Liver (tissue), 9 donors: ENCODE data around the gene UNC5A. TPM values are rescaled to one million over a fixed set of nuclear protein-coding genes. Genes with fewer than 3 reads are reported as not detected.

Source experiments
- DNase-seq: peaks from one replicate; pipeline ENCODE4 v3.0.0-alpha.2; 2017; ENCODE audit warnings: low spot score
- H3K27ac ChIP-seq, 2 donors: one replicate each; pipeline ENCODE4 v1.7.0; 2013; ENCODE audit warnings: inconsistent platforms in 2 of 2, low read length in 2 of 2, control low read depth in 1 of 2, low read depth in 1 of 2, mild to moderate bottlenecking in 1 of 2
- H3K27me3 ChIP-seq, 4 donors: one replicate each; pipeline versions ENCODE4 v1.6.1 to v1.7.0; 2013; ENCODE audit warnings: low read length in 3 of 4, inconsistent platforms in 1 of 4, mild to moderate bottlenecking in 1 of 4, moderate library complexity in 1 of 4; ENCODE audit not compliant: control insufficient read depth in 4 of 4, insufficient read depth in 4 of 4
- H3K36me3 ChIP-seq, 4 donors: one replicate each; pipeline versions ENCODE4 v1.6.1 to v1.7.0; 2013; ENCODE audit warnings: low read length in 3 of 4, mild to moderate bottlenecking in 3 of 4, low read depth in 1 of 4, moderate library complexity in 1 of 4; ENCODE audit not compliant: control insufficient read depth in 4 of 4, insufficient read depth in 3 of 4
- H3K4me1 ChIP-seq, 4 donors: one replicate each; pipeline versions ENCODE4 v1.6.1 to v1.7.0; 2013; ENCODE audit warnings: low read length in 3 of 4, mild to moderate bottlenecking in 3 of 4, moderate library complexity in 1 of 4; ENCODE audit not compliant: control insufficient read depth in 4 of 4, insufficient read depth in 4 of 4
- H3K4me3 ChIP-seq, 3 donors: one replicate each; pipeline versions ENCODE4 v1.6.1 to v1.7.0; 2013; ENCODE audit warnings: low read length in 3 of 3, control low read depth in 1 of 3, low read depth in 1 of 3, mild to moderate bottlenecking in 1 of 3
- H3K9ac ChIP-seq, 2 donors: one replicate each; pipeline ENCODE4 v1.7.0; 2013; ENCODE audit warnings: low read length in 2 of 2, mild to moderate bottlenecking in 2 of 2, moderate library complexity in 2 of 2, control low read depth in 1 of 2, low read depth in 1 of 2
- H3K9me3 ChIP-seq, 4 donors: one replicate each; pipeline versions ENCODE4 v1.6.1 to v1.7.0; 2013; ENCODE audit warnings: low read length in 3 of 4; ENCODE audit not compliant: control insufficient read depth in 4 of 4
- ATF3 ChIP-seq: IDR thresholded peaks from 2 replicates; pipeline ENCODE4 v1.6.1; 2016; ENCODE audit warnings: antibody characterized with exemption
- CTCF ChIP-seq: fragments of 150-350 bp; IDR thresholded peaks from 2 replicates; pipeline ENCODE4 v1.5.1; 2017; ENCODE audit warnings: improper control_type of control experiment, low read depth, low read length; ENCODE audit not compliant: missing input control
- EGR1 ChIP-seq, 2 donors: IDR thresholded peaks; 2 replicates each; pipeline ENCODE4 v1.6.1; 2016 to 2018; ENCODE audit warnings: antibody characterized with exemption in 2 of 2, low read depth in 2 of 2
- FOXA2 ChIP-seq: IDR thresholded peaks from 2 replicates; pipeline ENCODE4 v1.6.1; 2016; ENCODE audit warnings: antibody characterized with exemption
- GABPA ChIP-seq, 2 donors: IDR thresholded peaks in 1 of 2; conservative IDR thresholded peaks in 1 of 2; 2 replicates each; pipeline ENCODE4 v1.6.1; 2016; ENCODE audit warnings: antibody characterized with exemption in 2 of 2, mild to moderate bottlenecking in 1 of 2, moderate library complexity in 1 of 2
- RAD21 ChIP-seq, 2 donors: IDR thresholded peaks; 2 replicates each; pipeline ENCODE4 v1.6.1; 2016; ENCODE audit warnings: antibody characterized with exemption in 2 of 2, mild to moderate bottlenecking in 2 of 2
- RXRA ChIP-seq, 2 donors: IDR thresholded peaks; 2 replicates each; pipeline ENCODE4 v1.6.1; 2017 to 2018; ENCODE audit warnings: antibody characterized with exemption in 2 of 2, mild to moderate bottlenecking in 1 of 2
- SP1 ChIP-seq: IDR thresholded peaks from 2 replicates; pipeline ENCODE4 v1.6.1; 2018; ENCODE audit warnings: antibody characterized with exemption, mild to moderate bottlenecking
- TAF1 ChIP-seq: conservative IDR thresholded peaks from 2 replicates; pipeline ENCODE4 v1.6.1; 2016; ENCODE audit warnings: antibody characterized with exemption, mild to moderate bottlenecking
- YY1 ChIP-seq: IDR thresholded peaks from 2 replicates; pipeline ENCODE4 v1.6.1; 2016; ENCODE audit warnings: antibody characterized with exemption, mild to moderate bottlenecking
- ZBTB33 ChIP-seq: IDR thresholded peaks from 2 replicates; pipeline ENCODE4 v1.6.1; 2016; ENCODE audit warnings: antibody characterized with exemption
- WGBS: extraction: QIAGEN DNeasy Blood & Tissue Kit; methylation state at CpG from one replicate; pipeline ENCODE4 v1.1.7; 2013; 5-methylcytosine and 5-hydroxymethylcytosine counted together
- polyA plus RNA-seq, 2 donors: library from polyadenylated mRNA; stranded (reverse) in 1 of 2; unstranded in 1 of 2; fragments of 200-250 nt in 1 of 2; fragments of >200 nt in 1 of 2; fragmentation: Nextera tagmentation in 1 of 2; extraction: Ambion mirVana in 1 of 2; gene quantifications; one replicate each; pipeline versions ENCODE4 v1.2.1 to v1.2.3, GENCODE V29; 2013 to 2015
- total RNA-seq, 2 donors: library from RNA; depleted of rRNA; stranded (reverse); fragments of >200 nt; gene quantifications; one replicate each; pipeline ENCODE4 v1.2.3, GENCODE V29; 2014
- donor health status: healthy.
- donor health status: healthy.
- donor health status: healthy.
- donor health status: healthy.
- donor health status: healthy.

UNC5A gene
- total and polyA plus RNA-seq, 4 donors: under 0.01 to 0.07 (median 0.03) TPM; not detected in 1

GRCh38 chr5:176846335-176847140 is 36.2 kb downstream of the UNC5A start:
- H3K4me3 ChIP-seq: no peak overlapping the region
- H3K27me3 ChIP-seq: no peaks in the 10 kb centered on the region
- H3K36me3 ChIP-seq: no peaks in the 10 kb centered on the region
- no peak for DNase-seq
- no peak overlapping the region for H3K27ac ChIP-seq
- no peaks in the 10 kb centered on the region for H3K4me1 ChIP-seq
- H3K9ac ChIP-seq: no peak overlapping the region
- TF ChIP-seq GABPA (IDR thresholded peaks at IDR 0.05 in 1 of 2, conservative IDR thresholded peaks at IDR 0.05 in 1 of 2): no peak
- 43% methylated on average over 24 of the region's 24 CpGs for WGBS
- no peaks in the 10 kb centered on the region for H3K9me3 ChIP-seq

GRCh38 chr5:176847148-176847547 is 36.8 kb downstream of the UNC5A start:
- no peak for DNase-seq
- Histone ChIP-seq H3K4me3 (no peak overlapping the region), H3K4me1 (no peaks in the 10 kb centered on the region), H3K9ac (no peak overlapping the region), H3K27ac (no peak overlapping the region), H3K36me3 (no peaks in the 10 kb centered on the region), H3K9me3 (no peaks in the 10 kb centered on the region), H3K27me3 (no peaks in the 10 kb centered on the region)
- TF ChIP-seq RAD21 (IDR thresholded peaks at IDR 0.05) (no peak), RXRA (IDR thresholded peaks at IDR 0.05) (no peak), ATF3 (no peak), SP1 (no peak), EGR1 (IDR thresholded peaks at IDR 0.05; ENCODE audit: low read depth in 2 of 2) (no peak), FOXA2 (no peak)
- 63% methylated on average over 18 of the region's 18 CpGs for whole genome bisulfite sequencing

- no peaks in the 10 kb centered on the region for H3K27me3 ChIP-seq
- no peak overlapping the region for H3K27ac ChIP-seq
- H3K9me3 ChIP-seq: no peaks in the 10 kb centered on the region
- TF ChIP-seq YY1 (no peak), SP1 (no peak), ZBTB33 (no peak), RAD21 (IDR thresholded peaks at IDR 0.05) (no peak), TAF1 (no peak), RXRA (IDR thresholded peaks at IDR 0.05) (no peak), CTCF (no peak), ATF3 (no peak), FOXA2 (no peak)
- no peaks in the 10 kb centered on the region for H3K36me3 ChIP-seq
- WGBS: 86% methylated on average over 13 of the region's 13 CpGs
- H3K9ac ChIP-seq: no peak overlapping the region
- H3K4me3 ChIP-seq: no peak overlapping the region
- DNase-seq: no peak
- H3K4me1 ChIP-seq: no peaks in the 10 kb centered on the region
Observed at GRCh38 chr5:176847726-176848290, 37.4 kb downstream of the UNC5A start.
